ENCODE results near the gene RNF8.

GRCh38 chr6:37406726-37407341 is 53.1 kb downstream of the RNF8 start:
- TF ChIP-seq, protein P1, sequence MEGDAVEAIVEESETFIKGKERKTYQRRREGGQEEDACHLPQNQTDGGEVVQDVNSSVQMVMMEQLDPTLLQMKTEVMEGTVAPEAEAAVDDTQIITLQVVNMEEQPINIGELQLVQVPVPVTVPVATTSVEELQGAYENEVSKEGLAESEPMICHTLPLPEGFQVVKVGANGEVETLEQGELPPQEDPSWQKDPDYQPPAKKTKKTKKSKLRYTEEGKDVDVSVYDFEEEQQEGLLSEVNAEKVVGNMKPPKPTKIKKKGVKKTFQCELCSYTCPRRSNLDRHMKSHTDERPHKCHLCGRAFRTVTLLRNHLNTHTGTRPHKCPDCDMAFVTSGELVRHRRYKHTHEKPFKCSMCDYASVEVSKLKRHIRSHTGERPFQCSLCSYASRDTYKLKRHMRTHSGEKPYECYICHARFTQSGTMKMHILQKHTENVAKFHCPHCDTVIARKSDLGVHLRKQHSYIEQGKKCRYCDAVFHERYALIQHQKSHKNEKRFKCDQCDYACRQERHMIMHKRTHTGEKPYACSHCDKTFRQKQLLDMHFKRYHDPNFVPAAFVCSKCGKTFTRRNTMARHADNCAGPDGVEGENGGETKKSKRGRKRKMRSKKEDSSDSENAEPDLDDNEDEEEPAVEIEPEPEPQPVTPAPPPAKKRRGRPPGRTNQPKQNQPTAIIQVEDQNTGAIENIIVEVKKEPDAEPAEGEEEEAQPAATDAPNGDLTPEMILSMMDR (IDR thresholded peaks at IDR 0.05; ENCODE audit: poor library complexity), result no peak
- TF ChIP-seq EZH2 (IDR thresholded peaks at IDR 0.05; ENCODE audit: borderline replicate concordance), result no peak

All from hepatocyte (in vitro differentiated cells).